Astrocyte of the hippocampus (primary cell): ENCODE data around the gene ZFP36L1.

ENCODE experiments used
- DNase-seq: peaks from one replicate; pipeline ENCODE4 v3.0.0; 2011; ENCODE audit warnings: low read depth, low spot score

The ZFP36L1 gene

GRCh38 chr14:68740788-68741476 lies 51.9 kb downstream of the ZFP36L1 start:
- no peak for DNase-seq

DNA sequence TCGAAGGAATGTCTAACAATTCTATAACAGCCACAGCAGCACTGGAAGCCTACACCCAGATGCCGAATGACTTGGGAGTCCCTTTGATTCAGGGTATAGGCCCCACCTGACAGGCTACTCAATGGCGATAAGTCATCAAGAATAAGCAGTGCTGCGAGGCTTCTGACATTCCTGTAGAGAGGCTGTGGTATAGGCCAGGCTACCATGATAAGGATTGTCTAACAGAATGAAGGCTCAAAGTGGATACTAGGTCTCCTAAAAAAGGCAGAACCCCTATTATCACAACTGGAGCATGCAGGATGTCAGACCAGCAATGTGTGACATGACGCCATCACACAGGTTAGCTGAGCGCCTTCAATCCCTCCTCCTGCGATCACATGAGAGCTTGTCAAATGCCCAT lies 53.2 kb downstream of the ZFP36L1 start:
- no peak for DNase-seq

DNA sequence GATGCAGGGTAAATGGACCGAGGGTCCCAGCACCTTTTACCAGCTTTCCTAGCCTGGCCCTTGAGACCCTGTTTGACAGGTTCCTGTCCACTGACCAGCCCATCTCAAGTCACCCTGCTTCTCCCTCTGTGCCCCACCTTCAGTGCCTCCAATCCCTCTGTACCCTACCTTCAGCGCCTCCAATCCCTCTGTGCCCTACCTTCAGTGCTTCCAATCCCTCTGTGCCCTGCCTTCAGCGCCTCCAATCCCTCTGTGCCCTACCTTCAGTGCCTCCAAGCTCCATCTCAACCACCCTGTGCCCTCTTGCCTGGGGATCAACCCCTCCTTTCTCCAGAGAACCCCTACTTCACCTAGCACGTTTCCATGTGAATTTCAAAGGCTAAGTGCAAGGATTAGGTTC lies 54.3 kb downstream of the ZFP36L1 start:
- DNase-seq, result no peak
